PFSK-1 (cell line): ENCODE measurements around the gene RBM47.
A peak's percentile ranks its signal among the peaks of the same experiment; 100 is the strongest.

Experiments used
- FOXP2 ChIP-seq: optimal IDR thresholded peaks from 2 replicates; pipeline ENCODE3; 2011; ENCODE audit warnings: borderline replicate concordance, control low read depth, inconsistent platforms; ENCODE audit not compliant: insufficient read depth; ENCODE audit errors: extremely low read length, extremely low read depth
- POLR2AphosphoS5 ChIP-seq: IDR thresholded peaks from 2 replicates; pipeline ENCODE4 v1.6.1; 2012; ENCODE audit warnings: low read depth, mild to moderate bottlenecking, control low read depth, low read length, moderate library complexity
- REST ChIP-seq, 2 experiments: IDR thresholded peaks; 2 replicates each; pipeline versions ENCODE4 v1.6.1 to v1.8.0; 2011 to 2012; ENCODE audit warnings: low read depth in 2 of 2, low read length in 2 of 2, control low read depth in 1 of 2, inconsistent platforms in 1 of 2, mild to moderate bottlenecking in 1 of 2, moderate library complexity in 1 of 2; ENCODE audit not compliant: insufficient read depth in 1 of 2
- SIN3A ChIP-seq: IDR thresholded peaks from 2 replicates; pipeline ENCODE4 v1.6.1; 2012; ENCODE audit warnings: mild to moderate bottlenecking, low read length, moderate library complexity, borderline replicate concordance; ENCODE audit not compliant: insufficient read depth
- TAF1 ChIP-seq: IDR thresholded peaks from 2 replicates; pipeline ENCODE4 v1.6.1; 2012; ENCODE audit warnings: low read length, control low read depth, borderline replicate concordance; ENCODE audit not compliant: insufficient read depth

Gene RBM47

DNA sequence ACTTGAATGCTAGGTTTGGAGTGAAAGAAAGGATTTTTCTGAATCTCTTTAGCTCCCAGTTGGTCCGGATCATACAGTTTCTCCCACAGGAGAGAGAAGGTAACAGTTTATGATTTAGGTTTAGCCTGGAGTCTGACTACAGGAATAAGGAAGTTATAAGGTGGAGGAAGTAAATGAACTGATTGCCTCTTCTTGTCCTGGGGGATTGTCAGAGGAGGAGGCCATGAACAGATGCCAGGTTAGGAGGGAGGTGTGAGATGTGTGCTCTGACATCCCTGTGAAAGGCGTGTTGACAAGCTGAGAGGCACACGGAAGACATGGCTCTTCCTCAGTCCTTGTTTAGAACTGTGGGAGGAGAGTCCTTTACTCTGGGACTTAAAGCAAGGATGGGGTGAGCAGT, 230.1 kb downstream of the RBM47 start:
- no peak for TF ChIP-seq FOXP2
- no peak for TF ChIP-seq SIN3A
- TF ChIP-seq REST (IDR thresholded peaks at IDR 0.05; ENCODE audit: insufficient read depth in 1 of 2, low read depth in 2 of 2, low read length in 2 of 2): no peak
- TF ChIP-seq POLR2AphosphoS5: no peak
- TF ChIP-seq TAF1: no peak

GRCh38 chr4:40395908-40396793, 233.5 kb downstream of the RBM47 start:
- no peak for TF ChIP-seq SIN3A
- TF ChIP-seq POLR2AphosphoS5: no peak
- peak; percentile 39; the same call in 1 of the 2 replicates for TF ChIP-seq TAF1
- peak in 1 of 2 experiments; percentile 70; a peak in 1 of 4 replicates for TF ChIP-seq REST (IDR thresholded peaks at IDR 0.05; ENCODE audit: insufficient read depth in 1 of 2, low read depth in 2 of 2, low read length in 2 of 2)
- TF ChIP-seq FOXP2: peak; percentile 69

GRCh38 chr4:40395166-40395900, 234.3 kb downstream of the RBM47 start:
- TF ChIP-seq SIN3A (no peak), FOXP2 (no peak), REST (IDR thresholded peaks at IDR 0.05; ENCODE audit: insufficient read depth in 1 of 2, low read depth in 2 of 2, low read length in 2 of 2) (no peak), POLR2AphosphoS5 (no peak), TAF1 (no peak)

DNA sequence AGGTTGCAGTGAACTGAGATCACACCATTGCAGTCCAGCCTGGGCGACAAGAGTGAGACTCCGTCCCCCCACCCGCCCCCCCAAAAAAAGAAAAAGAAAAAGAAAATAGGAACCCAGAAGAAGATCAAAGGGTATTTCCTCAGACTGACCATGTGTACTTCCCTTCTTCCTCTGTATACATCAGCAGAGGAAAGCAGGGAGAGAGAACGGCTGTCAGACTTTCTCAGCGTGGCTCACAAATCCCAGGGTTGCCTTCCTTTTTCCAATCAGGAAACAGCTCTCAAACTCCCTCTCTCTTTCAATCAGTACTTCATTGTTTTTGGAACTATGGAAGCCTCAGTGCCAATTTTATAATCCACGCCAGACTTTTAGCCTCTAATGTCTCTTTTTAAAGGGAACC, 235.4 kb downstream of the RBM47 start:
- TF ChIP-seq FOXP2 (no peak), REST (IDR thresholded peaks at IDR 0.05; ENCODE audit: insufficient read depth in 1 of 2, low read depth in 2 of 2, low read length in 2 of 2) (no peak), POLR2AphosphoS5 (no peak), SIN3A (no peak), TAF1 (no peak)
